ENCODE results near the gene MPI.
"Not testable (repeated sequence)": the region's sequence is repeated elsewhere in the genome, so short reads cannot be mapped to it uniquely, and the experiment has no call there.

MPI gene

DNA sequence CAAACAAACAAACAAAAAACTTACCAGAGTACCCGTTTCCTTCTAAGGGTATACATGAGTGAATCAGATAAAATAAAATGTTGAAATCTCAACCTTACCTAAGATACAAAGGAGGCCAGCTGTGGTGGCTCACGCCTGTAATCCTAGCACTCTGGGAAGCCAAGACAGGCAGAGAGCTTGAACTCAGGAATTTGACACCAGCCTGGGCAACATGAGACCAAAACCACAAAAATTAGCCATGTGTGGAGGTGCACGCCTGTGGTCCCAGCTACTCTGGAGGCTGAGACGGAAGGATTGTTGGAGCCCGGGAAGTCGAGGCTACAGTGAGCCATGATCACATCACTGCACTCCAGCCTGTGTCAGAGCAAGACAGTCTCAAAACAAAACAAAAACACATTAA is 27.8 kb downstream of the MPI start:
- no peak for DNase-seq (ENCODE audit: low spot score)
- TF ChIP-seq, protein P1, sequence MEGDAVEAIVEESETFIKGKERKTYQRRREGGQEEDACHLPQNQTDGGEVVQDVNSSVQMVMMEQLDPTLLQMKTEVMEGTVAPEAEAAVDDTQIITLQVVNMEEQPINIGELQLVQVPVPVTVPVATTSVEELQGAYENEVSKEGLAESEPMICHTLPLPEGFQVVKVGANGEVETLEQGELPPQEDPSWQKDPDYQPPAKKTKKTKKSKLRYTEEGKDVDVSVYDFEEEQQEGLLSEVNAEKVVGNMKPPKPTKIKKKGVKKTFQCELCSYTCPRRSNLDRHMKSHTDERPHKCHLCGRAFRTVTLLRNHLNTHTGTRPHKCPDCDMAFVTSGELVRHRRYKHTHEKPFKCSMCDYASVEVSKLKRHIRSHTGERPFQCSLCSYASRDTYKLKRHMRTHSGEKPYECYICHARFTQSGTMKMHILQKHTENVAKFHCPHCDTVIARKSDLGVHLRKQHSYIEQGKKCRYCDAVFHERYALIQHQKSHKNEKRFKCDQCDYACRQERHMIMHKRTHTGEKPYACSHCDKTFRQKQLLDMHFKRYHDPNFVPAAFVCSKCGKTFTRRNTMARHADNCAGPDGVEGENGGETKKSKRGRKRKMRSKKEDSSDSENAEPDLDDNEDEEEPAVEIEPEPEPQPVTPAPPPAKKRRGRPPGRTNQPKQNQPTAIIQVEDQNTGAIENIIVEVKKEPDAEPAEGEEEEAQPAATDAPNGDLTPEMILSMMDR (IDR thresholded peaks at IDR 0.05; ENCODE audit: extremely low read depth, insufficient read depth, missing control alignments) = no peak
- in situ Hi-C loops (cut with MboI; ENCODE audit: low pct_unique_long_range_greater_than_20kb, low sequenced_read_pairs, unreplicated experiment) = no loop called here

DNA sequence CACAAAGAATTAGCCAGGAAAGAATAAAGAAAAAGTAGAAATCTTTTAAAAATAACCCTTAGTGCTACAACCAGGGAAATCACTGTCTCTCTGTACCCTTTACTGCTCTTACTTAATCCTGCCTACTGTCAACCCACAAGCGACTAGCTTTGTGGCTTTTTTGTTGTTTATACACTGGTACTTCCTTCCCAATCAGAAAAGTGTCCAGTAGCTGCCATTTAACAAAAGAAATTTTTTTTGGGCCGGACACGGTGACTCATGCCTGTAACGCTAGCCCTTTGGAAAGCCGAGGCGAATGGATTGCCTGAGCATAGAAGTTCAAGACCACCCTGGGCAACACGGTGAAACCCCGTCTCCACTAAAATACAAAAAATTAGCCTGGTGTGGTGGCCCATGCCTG is 30.6 kb downstream of the MPI start:
- TF ChIP-seq, protein P1 (IDR thresholded peaks at IDR 0.05; ENCODE audit: extremely low read depth, insufficient read depth, missing control alignments) = no peak
- DNase-seq (ENCODE audit: low spot score) = no peak
- in situ Hi-C loops (cut with MboI; ENCODE audit: low pct_unique_long_range_greater_than_20kb, low sequenced_read_pairs, unreplicated experiment) = no loop called here

DNA sequence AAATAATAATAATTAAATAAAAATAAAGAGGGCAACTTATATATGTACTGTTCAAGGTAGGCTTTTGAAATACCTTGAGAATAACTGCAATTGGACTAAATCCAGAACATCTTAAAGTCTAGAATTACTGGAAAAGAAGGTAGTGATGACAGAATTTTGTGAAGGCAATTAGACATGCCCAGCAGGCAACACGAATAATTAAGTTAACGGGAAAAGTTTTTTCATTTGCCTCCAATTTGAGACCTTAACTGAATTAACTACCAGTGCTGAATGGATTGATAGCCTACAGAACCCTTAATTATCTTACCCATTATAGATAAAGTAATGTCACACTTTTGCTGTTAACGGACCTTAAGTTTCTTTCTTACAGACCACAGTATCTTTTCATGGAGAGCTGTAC is 34.7 kb downstream of the MPI start:
- TF ChIP-seq, protein P1 (IDR thresholded peaks at IDR 0.05; ENCODE audit: extremely low read depth, insufficient read depth, missing control alignments) = no peak
- DNase-seq (ENCODE audit: low spot score) = no peak
- in situ Hi-C loops (cut with MboI; ENCODE audit: low pct_unique_long_range_greater_than_20kb, low sequenced_read_pairs, unreplicated experiment) = no loop called here

DNA sequence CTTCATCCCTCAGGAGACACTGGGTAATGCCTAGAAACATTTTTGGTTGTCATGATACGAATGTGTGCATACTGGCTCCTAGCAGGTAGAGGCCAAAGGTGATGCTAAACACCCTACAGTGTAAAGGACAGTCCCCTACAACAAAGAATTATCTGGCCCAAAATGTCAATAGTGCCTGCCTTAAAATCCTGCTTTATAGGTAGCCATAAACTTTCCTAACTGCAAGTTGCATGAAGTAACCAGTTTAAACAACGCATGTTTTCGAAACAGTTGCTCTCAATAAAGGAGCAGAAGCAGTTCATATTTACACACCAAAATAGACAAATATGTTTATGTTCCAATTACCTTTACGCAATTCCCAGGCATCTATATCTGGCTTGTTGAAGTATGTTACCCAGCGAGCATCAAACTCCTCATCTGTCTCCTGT is 38.9 kb downstream of the MPI start:
- DNase-seq (ENCODE audit: low spot score) = no peak
- TF ChIP-seq, protein P1 (IDR thresholded peaks at IDR 0.05; ENCODE audit: extremely low read depth, insufficient read depth, missing control alignments) = no peak
- in situ Hi-C loops (cut with MboI; ENCODE audit: low pct_unique_long_range_greater_than_20kb, low sequenced_read_pairs, unreplicated experiment) = loop anchor here (25.0 kb wide), 1 partner anchor 291 kb away; no protein-coding TSS in a partner anchor

DNA sequence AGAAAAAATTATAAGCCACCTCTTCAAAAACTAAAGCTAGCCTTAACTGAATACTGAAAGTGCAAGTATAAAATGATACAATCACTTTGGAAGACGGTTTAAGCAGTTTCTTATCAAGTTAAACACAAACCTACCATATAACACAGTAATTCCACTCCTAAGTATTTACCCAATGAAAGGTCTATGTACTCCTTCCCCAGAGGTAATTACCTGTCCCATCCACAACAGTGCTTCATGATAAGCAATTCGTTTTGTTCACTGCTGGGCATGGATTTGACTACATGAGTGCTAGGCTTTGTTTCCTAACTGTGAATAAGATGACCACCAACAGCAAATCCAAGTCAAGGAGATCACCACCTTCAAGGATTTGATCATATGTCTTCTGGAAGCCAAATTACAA is 43.7 kb downstream of the MPI start:
- TF ChIP-seq, protein P1 (IDR thresholded peaks at IDR 0.05; ENCODE audit: extremely low read depth, insufficient read depth, missing control alignments) = no peak
- DNase-seq (ENCODE audit: low spot score) = no peak
- in situ Hi-C loops (cut with MboI; ENCODE audit: low pct_unique_long_range_greater_than_20kb, low sequenced_read_pairs, unreplicated experiment) = loop anchor here (25.0 kb wide), 1 partner anchor 296 kb away; no protein-coding TSS in a partner anchor

DNA sequence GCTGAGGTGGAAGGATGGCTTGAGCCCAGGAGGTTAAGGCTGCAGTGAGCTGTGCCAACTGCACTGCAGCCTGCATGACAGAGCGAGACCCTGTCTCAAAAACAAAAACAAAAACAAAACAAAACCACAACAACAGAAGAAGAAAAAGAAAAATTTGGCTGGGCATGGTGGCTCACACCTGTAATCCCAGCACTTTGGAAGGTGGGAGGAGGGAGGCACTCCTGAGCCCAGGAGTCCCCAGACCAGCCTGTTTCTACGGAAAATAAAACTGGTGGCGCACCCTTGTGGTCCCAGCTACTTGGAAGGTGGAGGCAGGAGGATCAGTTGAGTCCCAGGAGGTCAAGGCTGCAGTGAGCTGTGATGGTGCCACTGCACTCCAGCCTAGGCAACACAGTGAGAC is 45.4 kb downstream of the MPI start:
- TF ChIP-seq, protein P1 (IDR thresholded peaks at IDR 0.05; ENCODE audit: extremely low read depth, insufficient read depth, missing control alignments) = peak; percentile 22
- not testable (repeated sequence) for DNase-seq (ENCODE audit: low spot score)
- in situ Hi-C loops (cut with MboI; ENCODE audit: low pct_unique_long_range_greater_than_20kb, low sequenced_read_pairs, unreplicated experiment) = loop anchor here (25.0 kb wide), 1 partner anchor 298 kb away; no protein-coding TSS in a partner anchor

DNA sequence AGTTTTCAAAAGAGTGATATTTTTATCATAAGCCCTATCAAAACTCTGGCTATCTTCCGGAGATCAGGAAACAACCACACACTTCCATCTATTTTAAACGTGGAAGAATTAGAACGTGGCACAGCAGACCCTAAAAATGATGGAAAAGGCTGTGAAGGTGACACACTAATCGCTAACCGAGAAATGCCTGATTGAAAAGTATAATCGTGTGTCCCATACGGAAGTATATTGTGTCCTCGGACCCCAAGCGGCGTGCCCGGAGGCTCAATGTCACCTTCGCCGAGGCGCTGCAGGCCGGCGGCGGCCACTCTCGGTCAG is 47.4 kb downstream of the MPI start:
- in situ Hi-C loops (cut with MboI; ENCODE audit: low pct_unique_long_range_greater_than_20kb, low sequenced_read_pairs, unreplicated experiment) = loop anchor here (25.0 kb wide), 1 partner anchor 300 kb away; no protein-coding TSS in a partner anchor

More for the DNA sequence above, 47.4 kb downstream of the MPI start:
- TF ChIP-seq, protein P1 (IDR thresholded peaks at IDR 0.05; ENCODE audit: extremely low read depth, insufficient read depth, missing control alignments) = no peak
- no peak for DNase-seq (ENCODE audit: low spot score)

Data from GM13977 (cell line).